B cell (primary cell): ENCODE data around the gene C16orf86. TPM values are rescaled to one million over a fixed set of nuclear protein-coding genes. Genes with fewer than 3 reads are reported as not detected.

Experiments used
- ATAC-seq: fragments of 200-7000 bp; cut with Tn5 transposase; one replicate; pipeline ENCODE4 v1.10.0; 2021; ENCODE audit warnings: low read depth, mild to moderate bottlenecking, moderate number of reproducible peaks, moderate library complexity
- CTCF ChIA-PET: fragments of 350-600 bp; sonication (Branson Sonifier 250); formaldehyde crosslinking; loops from one replicate; lab custom pipeline; 2021; ENCODE audit warnings: antibody characterized with exemption, inconsistent platforms; lab: Charles Lee
- POLR2A ChIA-PET: fragments of 350-600 bp; sonication (Branson Sonifier 250); formaldehyde crosslinking; loops from one replicate; lab custom pipeline; 2021; ENCODE audit warnings: antibody characterized with exemption; lab: Charles Lee
- DNase-seq: peaks from one replicate; pipeline ENCODE4 v3.0.0; 2013
- H2AFZ ChIP-seq: 2 replicates; pipeline ENCODE4 v1.6.1; 2012; ENCODE audit warnings: mild to moderate bottlenecking, low read depth, low read length; ENCODE audit not compliant: insufficient read depth, poor library complexity, severe bottlenecking
- H3K27ac ChIP-seq, 2 donors: 1 replicate in 1 of 2; 2 replicates in 1 of 2; pipeline ENCODE4 v1.5.1; 2012 to 2013; ENCODE audit warnings: low read length in 2 of 2, mild to moderate bottlenecking in 2 of 2, moderate library complexity in 1 of 2
- H3K27me3 ChIP-seq, 4 experiments: fragments of 200-600 bp in 1 of 4; sonication (generic) in 1 of 4; replicated peaks in 1 of 4; 1 replicate in 2 of 4; 2 replicates in 2 of 4; pipeline versions ENCODE4 v1.6.1 to v1.7.0; 2013 to 2016; ENCODE audit warnings: low read length in 3 of 4, mild to moderate bottlenecking in 2 of 4, mixed read lengths in 1 of 4, moderate library complexity in 1 of 4; ENCODE audit not compliant: insufficient read depth in 4 of 4, control insufficient read depth in 3 of 4; ENCODE audit errors: control extremely low read depth in 1 of 4
- H3K36me3 ChIP-seq, 2 experiments: replicated peaks in 1 of 2; 1 replicate in 1 of 2; 2 replicates in 1 of 2; pipeline versions ENCODE4 v1.6.1 to v1.7.1; 2013; ENCODE audit warnings: low read length in 1 of 2; ENCODE audit not compliant: insufficient read depth in 2 of 2, control insufficient read depth in 1 of 2; ENCODE audit errors: control extremely low read depth in 1 of 2, extremely low read depth in 1 of 2
- H3K4me1 ChIP-seq, 2 donors: fragments of 200-600 bp in 1 of 2; sonication (generic) in 1 of 2; 1 replicate in 1 of 2; 2 replicates in 1 of 2; pipeline versions ENCODE4 v1.5.1 to v1.6.1; 2013 to 2017; ENCODE audit warnings: low read length in 2 of 2; ENCODE audit not compliant: control insufficient read depth in 2 of 2, insufficient read depth in 2 of 2
- H3K4me2 ChIP-seq: replicated peaks from 2 replicates; pipeline ENCODE3; 2012; ENCODE audit warnings: mild to moderate bottlenecking, low read depth, low read length; ENCODE audit not compliant: poor library complexity, severe bottlenecking
- H3K4me3 ChIP-seq, 5 experiments: fragments of 200-600 bp in 1 of 5; sonication (generic) in 1 of 5; 1 replicate in 3 of 5; 2 replicates in 2 of 5; pipeline versions ENCODE4 v1.5.1 to v1.7.0; 2011 to 2016; ENCODE audit warnings: low read length in 4 of 5, mild to moderate bottlenecking in 4 of 5, low read depth in 2 of 5, control low read depth in 1 of 5, moderate library complexity in 1 of 5; ENCODE audit not compliant: insufficient read depth in 1 of 5; ENCODE audit errors: control extremely low read depth in 1 of 5, extremely low read depth in 1 of 5
- H3K79me2 ChIP-seq: fragments of 200-600 bp; sonication (generic); one replicate; pipeline ENCODE4 v1.6.0; 2016; ENCODE audit warnings: low read length; ENCODE audit not compliant: control insufficient read depth, insufficient read depth
- H3K9ac ChIP-seq: fragments of 200-600 bp; sonication (generic); 2 replicates; pipeline ENCODE4 v1.6.1; 2017; ENCODE audit warnings: mild to moderate bottlenecking, low read length, moderate library complexity
- H3K9me3 ChIP-seq, 3 donors: one replicate each; pipeline versions ENCODE4 v1.6.1 to v1.7.1; 2013; ENCODE audit warnings: low read length in 2 of 3; ENCODE audit not compliant: control insufficient read depth in 2 of 3, insufficient read depth in 1 of 3; ENCODE audit errors: control extremely low read depth in 1 of 3
- H4K20me1 ChIP-seq: 2 replicates; pipeline ENCODE4 v1.6.0; 2012; ENCODE audit warnings: mild to moderate bottlenecking, low read length; ENCODE audit not compliant: insufficient read depth, control insufficient read depth, poor library complexity, severe bottlenecking
- H3K27ac Mint-ChIP-seq: one replicate; pipeline ENCODE4 v1.8.0; 2021; ENCODE audit warnings: mixed read lengths
- H3K27me3 Mint-ChIP-seq: one replicate; pipeline ENCODE4 v1.8.0; 2021; ENCODE audit warnings: mixed read lengths
- H3K4me1 Mint-ChIP-seq: one replicate; pipeline ENCODE4 v1.8.0; 2021; ENCODE audit warnings: mixed read lengths
- H3K4me3 Mint-ChIP-seq: one replicate; pipeline ENCODE4 v1.8.0; 2021; ENCODE audit warnings: mixed read lengths
- H3K9me3 Mint-ChIP-seq: one replicate; pipeline ENCODE4 v1.8.0; 2022; ENCODE audit warnings: mixed read lengths; ENCODE audit not compliant: insufficient read depth
- EZH2 ChIP-seq: IDR thresholded peaks from 2 replicates; pipeline ENCODE4 v1.6.1; 2012; ENCODE audit warnings: borderline replicate concordance, low read depth, mild to moderate bottlenecking, moderate library complexity, low read length; ENCODE audit not compliant: insufficient read depth, poor library complexity, severe bottlenecking
- WGBS: methylation state at CpG from one replicate; pipeline ENCODE4 v1.1.5; 2013; ENCODE audit warnings: missing lambda C conversion rate; ENCODE audit not compliant: insufficient coverage; 5-methylcytosine and 5-hydroxymethylcytosine counted together
- intact Hi-C: fragments of 100-400 bp; cut with micrococcal nuclease; formaldehyde crosslinking; loops from one replicate; pipeline ENCODE4 v1.10.0; 2022
- polyA plus RNA-seq: library from polyadenylated mRNA; depleted of rRNA; stranded (reverse); fragments of >200 nt; gene quantifications from 2 replicates; pipeline ENCODE4 v1.2.3, GENCODE V29; 2012
- total RNA-seq, 2 donors: library from RNA; stranded (reverse); fragments of 120-200 nt in 1 of 2; gene quantifications; 1 replicate in 1 of 2; 2 replicates in 1 of 2; pipeline versions ENCODE4 v1.2.3 to v1.2.4, GENCODE V29; 2013 to 2022
- TF ChIP-seq, protein P1 (sequence below): fragments of 200-600 bp; IDR thresholded peaks from one replicate; pipeline ENCODE4 v1.8.0; 2022; ENCODE audit warnings: antibody characterized with exemption, mild to moderate bottlenecking

C16orf86 gene
- total and polyA plus RNA-seq, 2 donors (not counting 1 experiment from before 2014, with no cell fraction given), result 9.9 to 18.0 TPM

GRCh38 chr16:67674851-67675578 lies 8.4 kb downstream of the C16orf86 start:
- TF ChIP-seq, protein P1, sequence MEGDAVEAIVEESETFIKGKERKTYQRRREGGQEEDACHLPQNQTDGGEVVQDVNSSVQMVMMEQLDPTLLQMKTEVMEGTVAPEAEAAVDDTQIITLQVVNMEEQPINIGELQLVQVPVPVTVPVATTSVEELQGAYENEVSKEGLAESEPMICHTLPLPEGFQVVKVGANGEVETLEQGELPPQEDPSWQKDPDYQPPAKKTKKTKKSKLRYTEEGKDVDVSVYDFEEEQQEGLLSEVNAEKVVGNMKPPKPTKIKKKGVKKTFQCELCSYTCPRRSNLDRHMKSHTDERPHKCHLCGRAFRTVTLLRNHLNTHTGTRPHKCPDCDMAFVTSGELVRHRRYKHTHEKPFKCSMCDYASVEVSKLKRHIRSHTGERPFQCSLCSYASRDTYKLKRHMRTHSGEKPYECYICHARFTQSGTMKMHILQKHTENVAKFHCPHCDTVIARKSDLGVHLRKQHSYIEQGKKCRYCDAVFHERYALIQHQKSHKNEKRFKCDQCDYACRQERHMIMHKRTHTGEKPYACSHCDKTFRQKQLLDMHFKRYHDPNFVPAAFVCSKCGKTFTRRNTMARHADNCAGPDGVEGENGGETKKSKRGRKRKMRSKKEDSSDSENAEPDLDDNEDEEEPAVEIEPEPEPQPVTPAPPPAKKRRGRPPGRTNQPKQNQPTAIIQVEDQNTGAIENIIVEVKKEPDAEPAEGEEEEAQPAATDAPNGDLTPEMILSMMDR, result no peak
- TF ChIP-seq EZH2, result no peak
- CTCF ChIA-PET, result interaction anchor here (0.8 to 2.6 kb wide), 4 partner anchors 141 to 366 kb away, joined by 3 to 27 read pairs (median 5); no protein-coding TSS in a partner anchor

DNA sequence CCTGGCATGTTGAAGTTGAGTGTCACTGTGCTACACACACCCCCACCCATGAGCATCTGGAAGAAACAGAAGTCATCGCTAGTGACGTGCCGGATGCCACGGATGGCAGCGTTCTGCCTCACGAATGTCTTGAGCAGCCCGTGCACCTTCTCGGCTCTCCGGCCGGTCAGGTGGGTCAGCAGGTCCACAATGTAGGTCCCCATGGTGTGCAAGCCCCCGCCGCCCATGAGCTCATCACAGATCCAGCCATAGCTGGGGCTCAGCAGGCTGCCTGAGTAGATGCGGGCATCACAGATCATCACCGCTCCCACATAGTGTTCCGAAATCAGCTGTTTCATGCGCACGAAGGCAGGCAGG lies 8.9 kb downstream of the C16orf86 start:
- CTCF ChIA-PET, result interaction anchor here (1.7 kb wide), 2 partner anchors 141 to 286 kb away, joined by 3 to 5 read pairs; no protein-coding TSS in a partner anchor
- POLR2A ChIA-PET, result no interaction called here

More at GRCh38 chr16:67674851-67675578, 8.4 kb downstream of the C16orf86 start:
- 98% methylated on average over 28 of the region's 28 CpGs for WGBS
- Histone ChIP-seq H3K36me3 (no peaks in the 10 kb centered on the region), H3K27me3 (no peaks in the 10 kb centered on the region), H2AFZ (no peak overlapping the region), H3K4me3 (no peak overlapping the region), H4K20me1 (no peaks in the 10 kb centered on the region), H3K4me1 (peaks cover 7 to 17% of the 10 kb centered on the region in 2 donors), H3K79me2 (no peaks in the 10 kb centered on the region), H3K27ac (no peak overlapping the region), H3K9me3 (no peaks in the 10 kb centered on the region), H3K4me2 (no peak overlapping the region), H3K9ac (no peak overlapping the region)
- intact Hi-C loops, result no loop called here
- DNase-seq (no peak), ATAC-seq (no peak)
- Mint-ChIP-seq H3K9me3 (no peaks in the 10 kb centered on the region), H3K4me1 (peaks cover 21% of the 10 kb centered on the region), H3K27me3 (no peaks in the 10 kb centered on the region), H3K4me3 (no peak overlapping the region), H3K27ac (no peak overlapping the region)
- POLR2A ChIA-PET, result no interaction called here

More for the DNA sequence above, 8.9 kb downstream of the C16orf86 start:
- Mint-ChIP-seq H3K27me3 (no peaks in the 10 kb centered on the region), H3K4me3 (no peak overlapping the region), H3K4me1 (peaks cover 21% of the 10 kb centered on the region), H3K27ac (no peak overlapping the region), H3K9me3 (no peaks in the 10 kb centered on the region)
- H3K4me2 ChIP-seq, result no peak overlapping the region
- H3K27me3 ChIP-seq, result no peaks in the 10 kb centered on the region
- 99% methylated on average over 17 of the region's 17 CpGs for WGBS
- intact Hi-C loops, result no loop called here
- no peak for TF ChIP-seq EZH2
- TF ChIP-seq, protein P1, result no peak
- H3K9ac ChIP-seq, result no peak overlapping the region
- DNase-seq, result no peak
- no peak overlapping the region for H2AFZ ChIP-seq
- H3K79me2 ChIP-seq, result no peaks in the 10 kb centered on the region
- peaks cover 7 to 17% of the 10 kb centered on the region in 2 donors for H3K4me1 ChIP-seq
- no peak for ATAC-seq
- H3K36me3 ChIP-seq, result no peaks in the 10 kb centered on the region
- H3K4me3 ChIP-seq, result no peak overlapping the region
- H4K20me1 ChIP-seq, result no peaks in the 10 kb centered on the region
- H3K9me3 ChIP-seq, result no peaks in the 10 kb centered on the region
- H3K27ac ChIP-seq, result no peak overlapping the region
